Measurements from ENCODE around the gene DHH. TPM values are rescaled to one million over a fixed set of nuclear protein-coding genes. Genes with fewer than 3 reads are reported as not detected.

DHH gene
- total RNA-seq, 1 experiment from 2014 or later: 0.13 TPM

DNA sequence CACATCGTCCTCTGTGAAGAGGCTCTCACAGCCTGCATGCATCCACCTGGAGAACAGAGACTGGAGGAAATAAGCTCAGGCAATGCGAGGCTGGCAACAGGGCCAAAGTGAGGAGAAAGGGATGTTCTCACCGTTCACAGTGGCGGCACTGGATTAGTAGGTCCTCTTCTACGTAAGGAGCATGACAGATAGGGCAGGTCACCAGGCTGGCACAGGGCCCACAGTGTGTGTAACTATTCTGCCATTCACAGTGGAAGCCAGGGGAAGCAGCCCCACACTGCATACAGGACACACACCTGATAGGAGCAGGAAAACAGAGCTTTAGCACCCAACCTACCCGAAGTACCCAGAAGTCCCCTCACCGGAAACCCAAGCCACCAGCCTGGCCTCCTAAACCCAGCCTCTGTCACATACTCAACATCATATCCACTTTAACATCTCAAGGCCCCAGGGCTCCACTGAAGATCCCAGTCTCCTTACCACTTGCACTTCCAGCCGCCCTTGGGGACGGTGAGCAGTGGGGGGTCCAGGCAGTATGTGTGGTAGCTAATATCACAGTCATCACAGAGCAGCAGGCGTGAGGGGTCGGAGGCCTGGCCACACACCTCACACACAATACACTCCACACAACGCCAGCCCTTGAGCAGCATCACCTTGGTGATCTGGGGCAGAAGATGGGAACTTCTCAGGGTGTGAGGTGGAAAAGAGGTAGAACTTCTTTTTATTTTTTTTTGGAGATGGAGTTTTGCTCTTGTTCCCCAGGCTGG, 48.3 kb downstream of the DHH start:
- BruUV-seq (replicated peaks): no TSS peak

GRCh38 chr12:49044660-49045059, 49.9 kb downstream of the DHH start:
- no peak for TF ChIP-seq EZH2 (IDR thresholded peaks at IDR 0.05; ENCODE audit: low read depth)
- TF ChIP-seq, protein P1, sequence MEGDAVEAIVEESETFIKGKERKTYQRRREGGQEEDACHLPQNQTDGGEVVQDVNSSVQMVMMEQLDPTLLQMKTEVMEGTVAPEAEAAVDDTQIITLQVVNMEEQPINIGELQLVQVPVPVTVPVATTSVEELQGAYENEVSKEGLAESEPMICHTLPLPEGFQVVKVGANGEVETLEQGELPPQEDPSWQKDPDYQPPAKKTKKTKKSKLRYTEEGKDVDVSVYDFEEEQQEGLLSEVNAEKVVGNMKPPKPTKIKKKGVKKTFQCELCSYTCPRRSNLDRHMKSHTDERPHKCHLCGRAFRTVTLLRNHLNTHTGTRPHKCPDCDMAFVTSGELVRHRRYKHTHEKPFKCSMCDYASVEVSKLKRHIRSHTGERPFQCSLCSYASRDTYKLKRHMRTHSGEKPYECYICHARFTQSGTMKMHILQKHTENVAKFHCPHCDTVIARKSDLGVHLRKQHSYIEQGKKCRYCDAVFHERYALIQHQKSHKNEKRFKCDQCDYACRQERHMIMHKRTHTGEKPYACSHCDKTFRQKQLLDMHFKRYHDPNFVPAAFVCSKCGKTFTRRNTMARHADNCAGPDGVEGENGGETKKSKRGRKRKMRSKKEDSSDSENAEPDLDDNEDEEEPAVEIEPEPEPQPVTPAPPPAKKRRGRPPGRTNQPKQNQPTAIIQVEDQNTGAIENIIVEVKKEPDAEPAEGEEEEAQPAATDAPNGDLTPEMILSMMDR (conservative IDR thresholded peaks at IDR 0.05): no peak
- peaks cover 35% of the 10 kb centered on the region for H3K36me3 ChIP-seq (ENCODE audit: low read depth)
- intact Hi-C loops (cut with micrococcal nuclease; ENCODE audit: unreplicated experiment): no loop called here

More for the DNA sequence above, 48.3 kb downstream of the DHH start:
- H3K36me3 ChIP-seq (ENCODE audit: low read depth): peaks cover 36% of the 10 kb centered on the region
- H3K4me3 ChIP-seq: no peak overlapping the region
- intact Hi-C loops (cut with micrococcal nuclease; ENCODE audit: unreplicated experiment): no loop called here
- CTCF ChIA-PET: no interaction called here
- H3K79me2 ChIP-seq (ENCODE audit: low read depth): no peaks in the 10 kb centered on the region
- H4K20me1 ChIP-seq (ENCODE audit: insufficient read depth): 0 out of 2 replicates have a peak, but pooled peaks cover 5% of the 10 kb centered on the region
- DNase-seq: no peak
- H3K27me3 ChIP-seq (ENCODE audit: insufficient read depth, low read depth): no peaks in the 10 kb centered on the region
- H3K4me2 ChIP-seq: no peak overlapping the region
- H3K27ac ChIP-seq: no peak overlapping the region
- POLR2A ChIA-PET (ENCODE audit: unreplicated experiment): no interaction called here
- no peaks in the 10 kb centered on the region for H3K9me2 ChIP-seq (ENCODE audit: insufficient read depth)
- H3K9me3 ChIP-seq (ENCODE audit: insufficient read depth, low read depth): no peaks in the 10 kb centered on the region
- no peak overlapping the region for H2AFZ ChIP-seq
- no peaks in the 10 kb centered on the region for H3K4me1 ChIP-seq (replicated peaks; ENCODE audit: insufficient read depth)
- H3F3A ChIP-seq (ENCODE audit: insufficient read depth, low read depth): no peaks in the 10 kb centered on the region
- TF ChIP-seq, protein P1 (conservative IDR thresholded peaks at IDR 0.05): no peak
- no peak for TF ChIP-seq EZH2 (IDR thresholded peaks at IDR 0.05; ENCODE audit: low read depth)

DNA sequence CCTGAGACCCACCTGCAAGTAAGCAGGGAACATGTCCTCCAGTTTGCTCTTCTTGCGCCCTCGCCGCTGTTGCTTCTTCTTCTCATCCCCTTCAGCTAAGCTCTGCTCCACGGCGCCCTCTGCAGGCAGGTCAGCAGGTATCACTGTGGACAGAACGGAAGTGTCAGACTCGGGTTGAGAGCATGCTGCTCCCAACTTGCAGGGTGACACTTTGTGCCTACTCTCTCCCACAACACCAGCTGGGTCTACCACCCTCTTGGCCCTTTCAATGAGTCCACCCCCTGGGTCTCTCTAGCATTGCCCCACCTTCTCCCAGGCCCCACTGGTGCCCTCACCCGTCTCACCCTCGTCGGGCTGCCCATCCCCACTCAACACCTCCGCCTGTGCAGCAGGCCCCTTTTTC, 50.7 kb downstream of the DHH start:
- H3K36me3 ChIP-seq (ENCODE audit: low read depth): peaks cover 30% of the 10 kb centered on the region
- H3K9me3 ChIP-seq (ENCODE audit: insufficient read depth, low read depth): no peaks in the 10 kb centered on the region
- H3K4me1 ChIP-seq (replicated peaks; ENCODE audit: insufficient read depth): no peaks in the 10 kb centered on the region
- no peak overlapping the region for H3K4me3 ChIP-seq
- no peaks in the 10 kb centered on the region for H3K9me2 ChIP-seq (ENCODE audit: insufficient read depth)
- intact Hi-C loops (cut with micrococcal nuclease; ENCODE audit: unreplicated experiment): no loop called here
- no TSS peak for BruUV-seq (replicated peaks)
- H3K79me2 ChIP-seq (ENCODE audit: low read depth): no peaks in the 10 kb centered on the region
- H4K20me1 ChIP-seq (ENCODE audit: insufficient read depth): no peaks in the 10 kb centered on the region
- no peak overlapping the region for H2AFZ ChIP-seq
- CTCF ChIA-PET: interaction anchor here (0.9 to 1.0 kb wide), 3 partner anchors 26 to 47 kb away, joined by 3 to 8 read pairs (median 5); partner anchors contain the start of gene RHEBL1
- POLR2A ChIA-PET (ENCODE audit: unreplicated experiment): no interaction called here
- no peak for TF ChIP-seq EZH2 (IDR thresholded peaks at IDR 0.05; ENCODE audit: low read depth)
- TF ChIP-seq, protein P1 (conservative IDR thresholded peaks at IDR 0.05): peak; percentile 69
- no peak overlapping the region for H3K27ac ChIP-seq
- H3K4me2 ChIP-seq: no peak overlapping the region
- peak; percentile 34 to 39 for DNase-seq
- H3K27me3 ChIP-seq (ENCODE audit: insufficient read depth, low read depth): no peaks in the 10 kb centered on the region
- H3F3A ChIP-seq (ENCODE audit: insufficient read depth, low read depth): no peaks in the 10 kb centered on the region

More at GRCh38 chr12:49044660-49045059, 49.9 kb downstream of the DHH start:
- no peak for DNase-seq
- CTCF ChIA-PET: no interaction called here
- no peak overlapping the region for H2AFZ ChIP-seq
- BruUV-seq (replicated peaks): no TSS peak
- H3K4me2 ChIP-seq: no peak overlapping the region
- H3K27ac ChIP-seq: no peak overlapping the region
- no peaks in the 10 kb centered on the region for H3K9me3 ChIP-seq (ENCODE audit: insufficient read depth, low read depth)
- no peaks in the 10 kb centered on the region for H3K79me2 ChIP-seq (ENCODE audit: low read depth)
- no peaks in the 10 kb centered on the region for H3F3A ChIP-seq (ENCODE audit: insufficient read depth, low read depth)
- POLR2A ChIA-PET (ENCODE audit: unreplicated experiment): no interaction called here
- no peaks in the 10 kb centered on the region for H3K9me2 ChIP-seq (ENCODE audit: insufficient read depth)
- no peaks in the 10 kb centered on the region for H3K27me3 ChIP-seq (ENCODE audit: insufficient read depth, low read depth)
- H3K4me1 ChIP-seq (replicated peaks; ENCODE audit: insufficient read depth): no peaks in the 10 kb centered on the region
- H4K20me1 ChIP-seq (ENCODE audit: insufficient read depth): no peaks in the 10 kb centered on the region
- H3K4me3 ChIP-seq: no peak overlapping the region

Measured in PC-9 (cell line).